ENCODE data around the gene AGGF1.
"Not testable (repeated sequence)": the region's sequence is repeated elsewhere in the genome, so short reads cannot be mapped to it uniquely, and the experiment has no call there.

The AGGF1 gene, protein sequence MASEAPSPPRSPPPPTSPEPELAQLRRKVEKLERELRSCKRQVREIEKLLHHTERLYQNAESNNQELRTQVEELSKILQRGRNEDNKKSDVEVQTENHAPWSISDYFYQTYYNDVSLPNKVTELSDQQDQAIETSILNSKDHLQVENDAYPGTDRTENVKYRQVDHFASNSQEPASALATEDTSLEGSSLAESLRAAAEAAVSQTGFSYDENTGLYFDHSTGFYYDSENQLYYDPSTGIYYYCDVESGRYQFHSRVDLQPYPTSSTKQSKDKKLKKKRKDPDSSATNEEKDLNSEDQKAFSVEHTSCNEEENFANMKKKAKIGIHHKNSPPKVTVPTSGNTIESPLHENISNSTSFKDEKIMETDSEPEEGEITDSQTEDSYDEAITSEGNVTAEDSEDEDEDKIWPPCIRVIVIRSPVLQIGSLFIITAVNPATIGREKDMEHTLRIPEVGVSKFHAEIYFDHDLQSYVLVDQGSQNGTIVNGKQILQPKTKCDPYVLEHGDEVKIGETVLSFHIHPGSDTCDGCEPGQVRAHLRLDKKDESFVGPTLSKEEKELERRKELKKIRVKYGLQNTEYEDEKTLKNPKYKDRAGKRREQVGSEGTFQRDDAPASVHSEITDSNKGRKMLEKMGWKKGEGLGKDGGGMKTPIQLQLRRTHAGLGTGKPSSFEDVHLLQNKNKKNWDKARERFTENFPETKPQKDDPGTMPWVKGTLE

GRCh38 chr5:77030097-77031071, at the start of gene AGGF1:
Gene AGGF1, plus strand, starts transcription at chr5:77030404. Its CDS starts 363 bp downstream, at chr5:77030767.
- DNase-seq (ENCODE audit: low read depth in 4 of 4, low spot score in 1 of 4), result peak; percentile 72 to 90 (median 80)

GRCh38 chr5:76980518-76981144, 49.6 kb upstream of the AGGF1 start:
- no peak for DNase-seq (ENCODE audit: low read depth in 4 of 4, low spot score in 1 of 4)

- DNase-seq (ENCODE audit: low read depth in 4 of 4, low spot score in 1 of 4), result no peak
These were observed 47.8 kb upstream of the AGGF1 start for GRCh38 chr5:76982450-76982849.

DNA sequence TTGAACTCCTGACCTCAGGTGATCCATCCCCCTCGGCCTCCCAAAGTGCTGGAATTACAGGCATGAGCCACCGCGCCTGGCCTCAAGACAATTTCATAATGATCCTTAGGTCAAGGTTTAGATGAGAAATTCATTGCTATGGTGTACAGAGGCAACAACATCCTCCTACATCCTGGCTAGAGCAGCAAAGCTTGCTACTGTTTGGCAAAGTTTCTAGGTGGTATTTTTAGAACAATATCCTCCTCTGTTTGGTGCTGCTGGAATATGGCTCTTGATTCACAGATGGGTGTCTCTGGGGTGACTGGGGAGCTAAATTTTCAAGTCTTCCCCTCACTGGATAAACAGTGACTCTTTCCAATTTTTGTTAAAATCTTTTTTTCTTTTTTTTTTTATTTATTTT, 46.7 kb upstream of the AGGF1 start:
- DNase-seq (ENCODE audit: low read depth in 4 of 4, low spot score in 1 of 4), result no peak

- DNase-seq (ENCODE audit: low read depth in 4 of 4, low spot score in 1 of 4), result no peak
These were observed 43.2 kb upstream of the AGGF1 start for GRCh38 chr5:76986825-76987526.

DNA sequence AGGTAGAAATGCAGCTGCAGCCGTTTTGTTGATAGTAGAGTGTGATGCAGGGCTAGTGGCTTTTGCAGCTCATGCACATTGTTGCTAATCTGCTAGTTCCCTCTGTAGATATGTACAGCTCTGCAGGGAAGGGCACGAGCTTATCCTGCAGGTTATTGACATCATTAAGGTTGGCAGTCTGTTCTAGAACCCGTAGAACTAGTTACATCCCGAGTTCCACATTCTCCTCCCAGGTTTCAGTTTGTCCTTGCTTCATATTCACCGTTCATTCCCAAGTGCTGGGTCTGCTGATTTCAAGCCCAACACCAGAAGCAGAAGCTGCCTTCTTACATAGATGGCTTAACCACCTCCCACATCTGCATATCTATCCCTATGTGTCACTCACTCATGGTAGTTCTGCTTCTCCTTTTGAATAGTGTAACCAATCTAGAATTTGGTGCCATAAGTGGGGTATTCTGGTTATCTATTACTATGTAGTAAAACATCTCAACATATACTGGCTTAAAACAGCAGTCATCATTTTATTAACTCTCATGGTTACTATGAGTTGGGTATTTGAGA, 39.2 kb upstream of the AGGF1 start:
- DNase-seq (ENCODE audit: low read depth in 4 of 4, low spot score in 1 of 4), result no peak

GRCh38 chr5:76993436-76993835, 36.8 kb upstream of the AGGF1 start:
- not testable (repeated sequence) for DNase-seq (ENCODE audit: low read depth in 4 of 4, low spot score in 1 of 4)

DNA sequence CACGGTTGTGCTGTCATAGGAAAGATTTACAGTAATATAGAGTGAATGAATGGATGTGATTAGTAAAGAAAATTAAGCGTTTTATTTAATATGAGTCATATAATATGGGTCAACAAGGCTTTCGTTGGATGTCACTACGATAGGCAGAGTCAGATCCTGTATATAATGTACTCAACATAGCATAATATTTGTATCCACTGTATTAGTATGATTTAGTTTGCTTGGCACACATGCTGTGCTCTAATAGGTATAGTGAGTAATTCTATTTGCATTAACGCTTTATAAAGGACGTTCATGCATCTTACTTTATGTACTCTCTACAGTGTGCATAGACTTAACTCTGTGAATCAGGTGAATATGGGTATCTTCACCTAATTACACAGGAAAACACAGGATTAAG, 35.9 kb upstream of the AGGF1 start:
- DNase-seq (ENCODE audit: low read depth in 4 of 4, low spot score in 1 of 4), result no peak

- not testable (repeated sequence) for DNase-seq (ENCODE audit: low read depth in 4 of 4, low spot score in 1 of 4)
These were observed 32.0 kb upstream of the AGGF1 start for GRCh38 chr5:76998251-76998650.

DNA sequence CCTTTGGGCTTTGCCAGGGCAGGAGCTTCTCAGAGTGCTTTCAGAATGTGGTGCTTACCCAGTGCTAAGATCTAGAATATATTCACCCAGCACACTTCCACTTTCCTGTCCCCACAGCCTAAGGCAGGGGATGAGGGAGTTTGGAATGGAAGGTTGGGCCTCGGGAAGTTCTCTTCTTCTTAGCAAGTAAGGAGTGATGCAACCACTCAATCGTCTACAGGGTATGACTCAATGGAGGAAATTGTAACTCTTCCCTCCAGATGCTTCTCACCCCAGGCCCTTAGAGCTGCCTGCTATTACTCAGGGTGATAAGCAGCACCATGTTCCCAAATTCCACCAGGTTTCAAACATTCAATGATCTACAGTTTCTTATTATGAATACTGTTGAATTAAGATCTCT, 30.8 kb upstream of the AGGF1 start:
- no peak for DNase-seq (ENCODE audit: low read depth in 4 of 4, low spot score in 1 of 4)

DNA sequence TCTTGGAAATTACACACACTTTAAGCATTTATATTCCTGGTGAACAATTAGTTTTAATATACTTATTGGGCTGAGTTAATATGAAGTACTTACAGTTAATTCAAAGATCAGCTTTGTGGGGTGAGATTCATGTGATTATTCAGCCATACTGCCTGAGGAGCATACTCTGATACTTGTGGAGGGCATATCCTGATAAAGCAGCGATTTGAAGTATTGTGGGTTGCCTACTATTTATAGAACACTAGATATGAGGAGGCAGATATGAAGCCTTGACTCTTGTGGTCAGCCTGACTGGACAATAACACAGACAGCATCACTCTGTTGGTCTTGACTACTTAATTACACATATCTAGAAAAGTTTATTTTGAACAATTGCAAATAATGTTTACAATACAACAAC, 27.0 kb upstream of the AGGF1 start:
- no peak for DNase-seq (ENCODE audit: low read depth in 4 of 4, low spot score in 1 of 4)

DNA sequence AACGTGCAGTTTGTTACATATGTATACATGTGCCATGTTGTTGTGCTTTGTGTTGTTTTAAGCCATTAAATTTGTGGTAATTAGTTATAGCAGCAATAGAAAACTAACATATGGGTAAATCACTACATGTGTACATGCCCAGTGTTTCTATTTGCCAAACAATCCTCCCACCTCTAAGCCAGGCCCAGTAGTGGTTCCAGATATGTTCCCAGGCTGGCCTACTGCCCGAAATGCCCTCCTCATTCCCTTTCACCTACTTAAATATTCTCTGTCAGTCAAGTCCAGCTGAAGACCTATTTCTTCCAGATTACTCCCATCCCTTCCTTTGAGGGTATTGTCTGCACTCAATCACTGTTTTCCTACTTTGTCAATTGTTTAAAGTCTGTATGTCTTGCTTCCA, 24.1 kb upstream of the AGGF1 start:
- no peak for DNase-seq (ENCODE audit: low read depth in 4 of 4, low spot score in 1 of 4)

DNA sequence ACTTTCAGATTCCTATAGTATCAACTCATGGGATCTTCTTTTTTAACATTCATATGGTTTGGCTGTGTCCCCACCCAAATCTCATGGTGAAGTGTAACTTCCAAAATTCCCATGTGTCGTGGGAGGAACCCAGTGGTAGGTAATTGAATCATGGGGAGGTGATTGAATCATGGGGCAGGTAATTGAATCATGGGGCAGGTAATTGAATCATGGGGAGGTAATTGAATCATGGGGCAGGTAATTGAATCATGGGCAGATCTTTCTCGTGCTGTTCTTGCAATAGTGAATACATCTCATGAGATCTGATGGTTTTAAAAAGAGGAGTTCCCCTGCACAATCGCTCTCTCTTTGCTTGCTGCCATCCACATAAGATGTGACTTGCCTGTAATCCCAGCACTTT, 21.8 kb upstream of the AGGF1 start:
- DNase-seq (ENCODE audit: low read depth in 4 of 4, low spot score in 1 of 4), result no peak

- DNase-seq (ENCODE audit: low read depth in 4 of 4, low spot score in 1 of 4), result no peak
These were observed 20.0 kb upstream of the AGGF1 start for GRCh38 chr5:77010243-77010642.

- no peak for DNase-seq (ENCODE audit: low read depth in 4 of 4, low spot score in 1 of 4)
These were observed 18.7 kb upstream of the AGGF1 start for GRCh38 chr5:77011498-77011897.

DNA sequence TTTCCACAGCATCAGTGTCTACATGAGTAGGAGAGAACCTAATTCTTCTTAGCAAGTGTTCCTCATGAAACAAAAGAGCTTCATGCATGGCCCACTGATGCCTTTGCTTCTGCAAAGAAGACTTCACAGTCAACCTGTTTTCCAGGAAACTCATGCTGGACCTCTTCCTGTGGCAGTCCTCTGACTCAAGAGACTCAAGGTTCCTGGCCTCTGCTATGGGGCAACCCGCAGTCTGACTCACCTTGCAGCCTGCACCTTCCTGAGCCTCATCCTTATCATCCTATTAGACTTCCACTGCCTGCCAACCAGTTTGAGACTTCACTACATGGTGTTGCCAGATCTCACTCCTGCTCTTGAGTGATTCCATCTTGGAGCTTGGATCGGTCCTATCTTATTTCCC, 17.6 kb upstream of the AGGF1 start:
- no peak for DNase-seq (ENCODE audit: low read depth in 4 of 4, low spot score in 1 of 4)

DNA sequence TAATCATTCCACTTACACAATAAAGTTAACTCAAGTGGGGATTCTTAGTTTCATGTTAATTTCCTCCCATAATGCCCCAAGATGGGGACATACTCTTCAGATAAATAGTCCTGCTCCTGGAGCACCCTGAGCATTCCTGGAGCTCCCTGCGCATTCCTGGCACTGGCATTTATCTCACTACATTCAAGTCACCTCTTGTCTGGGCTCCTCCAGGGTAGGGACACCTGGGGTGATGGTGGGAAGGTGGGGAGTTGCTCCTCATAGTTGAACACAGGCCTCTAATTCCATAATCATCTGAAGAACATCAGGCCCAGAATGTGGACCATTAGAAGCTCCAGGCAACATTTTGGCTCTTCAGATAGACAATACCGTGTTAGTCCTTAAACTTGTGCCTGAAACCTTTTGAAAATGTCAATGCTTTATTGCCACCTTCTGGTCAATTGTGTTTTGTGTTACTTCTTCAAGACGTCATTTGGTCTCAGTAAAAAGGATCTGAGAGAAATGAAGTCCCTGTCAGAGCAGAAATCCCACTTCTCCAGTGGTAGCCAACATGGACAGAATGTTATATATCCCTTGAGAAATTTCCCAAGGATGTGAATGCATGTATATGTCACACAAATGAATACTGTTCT, 14.2 kb upstream of the AGGF1 start:
- no peak for DNase-seq (ENCODE audit: low read depth in 4 of 4, low spot score in 1 of 4)

- no peak for DNase-seq (ENCODE audit: low read depth in 4 of 4, low spot score in 1 of 4)
These were observed 13.2 kb upstream of the AGGF1 start for GRCh38 chr5:77016962-77017361.

GRCh38 chr5:77017668-77018067, 12.5 kb upstream of the AGGF1 start:
- no peak for DNase-seq (ENCODE audit: low read depth in 4 of 4, low spot score in 1 of 4)
